H1 (cell line): ENCODE measurements around the gene KRTAP19-4. TPM values are rescaled to one million over a fixed set of nuclear protein-coding genes. Genes with fewer than 3 reads are reported as not detected.

Experiments used
- CTCF ChIA-PET: fragments of 300-600 bp; sonication (Branson Sonifier 250); formaldehyde crosslinking; loops from one replicate; lab custom pipeline; 2021; ENCODE audit not compliant: partially characterized antibody; lab: Charles Lee
- POLR2A ChIA-PET: fragments of 300-600 bp; sonication (Branson Sonifier 250); formaldehyde crosslinking; loops from one replicate; lab custom pipeline; 2021; ENCODE audit warnings: inconsistent platforms; ENCODE audit not compliant: partially characterized antibody; lab: Charles Lee
- DNase-seq, 2 experiments: peaks; one replicate each; pipeline versions ENCODE4 v3.0.0 to v3.0.0-alpha.2; 2010 to 2022; ENCODE audit warnings: low spot score in 2 of 2, low read depth in 1 of 2, mixed read lengths in 1 of 2
- FAIRE-seq: peaks from 2 replicates; lab custom pipeline; 2011; peaks lifted over from hg19 to GRCh38; lab: Jason Lieb, UNC
- H2AFZ ChIP-seq: 2 replicates; pipeline ENCODE4 v1.8.1; 2012; ENCODE audit warnings: low read length, inconsistent platforms
- H2AK5ac ChIP-seq: 2 replicates; pipeline ENCODE4 v1.6.1; 2013; ENCODE audit warnings: low read depth, low read length
- H2BK120ac ChIP-seq: replicated peaks from 2 replicates; pipeline ENCODE3; 2013; ENCODE audit warnings: low read depth, low read length, inconsistent platforms
- H2BK12ac ChIP-seq: 2 replicates; pipeline ENCODE4 v1.6.1; 2013; ENCODE audit warnings: low read depth, low read length
- H2BK15ac ChIP-seq: 2 replicates; pipeline ENCODE4 v1.6.1; 2013; ENCODE audit warnings: low read length
- H2BK20ac ChIP-seq: 2 replicates; pipeline ENCODE4 v1.6.1; 2013; ENCODE audit warnings: low read length
- H2BK5ac ChIP-seq: 2 replicates; pipeline ENCODE4 v1.6.1; 2013; ENCODE audit warnings: low read depth, low read length
- H3K14ac ChIP-seq: 2 replicates; pipeline ENCODE4 v1.6.1; 2013; ENCODE audit warnings: inconsistent platforms; ENCODE audit not compliant: insufficient read length
- H3K18ac ChIP-seq: 2 replicates; pipeline ENCODE4 v1.6.1; 2013; ENCODE audit warnings: low read length; ENCODE audit errors: extremely low read depth
- H3K23ac ChIP-seq: 2 replicates; pipeline ENCODE4 v1.6.1; 2013; ENCODE audit warnings: inconsistent platforms; ENCODE audit not compliant: insufficient read length
- H3K23me2 ChIP-seq: 2 replicates; pipeline ENCODE4 v1.6.1; 2013; ENCODE audit warnings: low read depth, low read length
- H3K27ac ChIP-seq: 2 replicates; pipeline ENCODE4 v1.6.1; 2011; ENCODE audit warnings: low read depth, low read length, inconsistent platforms
- H3K27me3 ChIP-seq, 4 experiments: replicated peaks in 1 of 4; 1 replicate in 1 of 4; 2 replicates in 3 of 4; pipeline versions ENCODE4 v1.6.1 to v1.8.1; 2011 to 2013; ENCODE audit warnings: low read length in 3 of 4, mild to moderate bottlenecking in 3 of 4, inconsistent platforms in 2 of 4, mixed read lengths in 2 of 4, moderate library complexity in 1 of 4; ENCODE audit not compliant: control insufficient read depth in 3 of 4, insufficient read depth in 3 of 4; ENCODE audit errors: extremely low read depth in 1 of 4
- H3K36me3 ChIP-seq, 4 experiments: 2 replicates each; pipeline versions ENCODE4 v1.6.1 to v1.8.1; 2011 to 2013; ENCODE audit warnings: mild to moderate bottlenecking in 4 of 4, low read length in 3 of 4, moderate library complexity in 2 of 4, control low read depth in 1 of 4, inconsistent platforms in 1 of 4; ENCODE audit not compliant: insufficient read depth in 4 of 4, control insufficient read depth in 2 of 4
- H3K4ac ChIP-seq: replicated peaks from 2 replicates; pipeline ENCODE3; 2013; ENCODE audit warnings: low read length, low read depth, mixed read lengths, inconsistent platforms; ENCODE audit not compliant: insufficient read length
- H3K4me1 ChIP-seq, 4 experiments: replicated peaks in 1 of 4; 1 replicate in 1 of 4; 2 replicates in 3 of 4; pipeline versions ENCODE4 v1.6.1 to v1.8.1; 2011 to 2013; ENCODE audit warnings: low read length in 3 of 4, inconsistent platforms in 2 of 4, mixed read lengths in 1 of 4; ENCODE audit not compliant: insufficient read depth in 4 of 4, control insufficient read depth in 3 of 4
- H3K4me2 ChIP-seq, 2 experiments: 2 replicates each; pipeline versions ENCODE4 v1.6.1 to v1.8.1; 2011 to 2013; ENCODE audit warnings: low read depth in 2 of 2, low read length in 2 of 2, control low read depth in 1 of 2, inconsistent platforms in 1 of 2, mild to moderate bottlenecking in 1 of 2; ENCODE audit not compliant: insufficient read depth in 1 of 2
- H3K4me3 ChIP-seq, 4 experiments: fragments of 200-600, 300-600 bp in 1 of 4; sonication (generic), shearing (Covaris generic), sonication (Bioruptor Twin) in 1 of 4; 2 replicates each; pipeline versions ENCODE4 v1.5.1 to v1.8.1; 2011 to 2016; ENCODE audit warnings: low read length in 4 of 4, low read depth in 3 of 4, control low read depth in 2 of 4, inconsistent platforms in 2 of 4, mild to moderate bottlenecking in 2 of 4, mixed read lengths in 1 of 4, moderate library complexity in 1 of 4; ENCODE audit not compliant: insufficient read depth in 2 of 4; ENCODE audit errors: extremely low read depth in 1 of 4
- H3K56ac ChIP-seq: replicated peaks from 2 replicates; pipeline ENCODE3; 2013; ENCODE audit warnings: low read depth, mild to moderate bottlenecking, mixed read lengths, low read length, inconsistent platforms; ENCODE audit not compliant: insufficient read length
- H3K79me1 ChIP-seq: 2 replicates; pipeline ENCODE4 v1.6.1; 2013; ENCODE audit warnings: low read depth, low read length, control low read depth
- H3K79me2 ChIP-seq, 2 experiments: 2 replicates each; pipeline versions ENCODE4 v1.6.1 to v1.8.1; 2012 to 2013; ENCODE audit warnings: low read length in 2 of 2, mild to moderate bottlenecking in 2 of 2, inconsistent platforms in 1 of 2; ENCODE audit not compliant: insufficient read depth in 2 of 2, control insufficient read depth in 1 of 2
- H3K9ac ChIP-seq, 4 experiments: replicated peaks in 1 of 4; 1 replicate in 1 of 4; 2 replicates in 3 of 4; pipeline versions ENCODE4 v1.6.1 to v1.8.1; 2011 to 2013; ENCODE audit warnings: low read depth in 3 of 4, low read length in 3 of 4, control low read depth in 2 of 4, mild to moderate bottlenecking in 2 of 4, moderate library complexity in 2 of 4, inconsistent platforms in 1 of 4; ENCODE audit errors: extremely low read depth in 1 of 4
- H3K9me3 ChIP-seq, 2 experiments: 2 replicates each; pipeline versions ENCODE4 v1.6.1 to v1.8.1; 2012 to 2013; ENCODE audit warnings: mild to moderate bottlenecking in 2 of 2, moderate library complexity in 2 of 2, control low read depth in 1 of 2, inconsistent platforms in 1 of 2, low read depth in 1 of 2, low read length in 1 of 2, mixed read lengths in 1 of 2; ENCODE audit not compliant: insufficient read depth in 2 of 2
- H4K20me1 ChIP-seq, 2 experiments: replicated peaks in 1 of 2; 2 replicates each; pipeline versions ENCODE3 to v1.8.1; 2011 to 2013; ENCODE audit warnings: inconsistent platforms in 2 of 2, low read length in 2 of 2, mild to moderate bottlenecking in 1 of 2; ENCODE audit not compliant: insufficient read depth in 2 of 2, control insufficient read depth in 1 of 2
- H4K5ac ChIP-seq: 2 replicates; pipeline ENCODE4 v1.6.1; 2013; ENCODE audit warnings: low read length, low read depth, mixed read lengths, inconsistent platforms; ENCODE audit not compliant: insufficient read length
- H4K8ac ChIP-seq: 2 replicates; pipeline ENCODE4 v1.8.0; 2013; ENCODE audit warnings: mild to moderate bottlenecking, moderate library complexity, low read length, inconsistent platforms; ENCODE audit not compliant: insufficient read depth; ENCODE audit errors: extremely low read depth
- H4K91ac ChIP-seq: replicated peaks from 2 replicates; pipeline ENCODE3; 2013; ENCODE audit warnings: low read length, mixed read lengths, inconsistent platforms; ENCODE audit not compliant: insufficient read length
- E2F6 ChIP-seq: IDR thresholded peaks from 2 replicates; pipeline ENCODE4 v1.6.1; 2012; ENCODE audit warnings: inconsistent platforms
- EZH2 ChIP-seq: fragments of 200-600 bp; sonication (generic); IDR thresholded peaks from 2 replicates; pipeline ENCODE4 v1.7.1; 2012; ENCODE audit warnings: low read depth, mild to moderate bottlenecking, moderate library complexity, low read length, inconsistent platforms; ENCODE audit not compliant: severe bottlenecking
- PHF8 ChIP-seq: fragments of 200-600 bp; sonication (generic); conservative IDR thresholded peaks from 2 replicates; pipeline ENCODE4 v1.7.1; 2012; ENCODE audit warnings: low read depth, mild to moderate bottlenecking, inconsistent platforms, low read length, moderate library complexity
- RAD21 ChIP-seq, 2 experiments: IDR thresholded peaks in 1 of 2; conservative IDR thresholded peaks in 1 of 2; 2 replicates each; pipeline ENCODE4 v1.6.1; 2011; ENCODE audit warnings: low read depth in 2 of 2, low read length in 2 of 2, improper control_type of control experiment in 1 of 2, inconsistent platforms in 1 of 2, mild to moderate bottlenecking in 1 of 2, moderate library complexity in 1 of 2
- RFX5 ChIP-seq: IDR thresholded peaks from 2 replicates; pipeline ENCODE4 v1.6.1; 2011; ENCODE audit warnings: low read depth, low read length, improper control_type of control experiment, borderline replicate concordance
- RNF2 ChIP-seq: fragments of 200-900, 300-1000 bp; sonication (generic); IDR thresholded peaks from 2 replicates; pipeline ENCODE4 v1.7.1; 2016; ENCODE audit warnings: borderline replicate concordance, low read depth, mild to moderate bottlenecking, antibody characterized with exemption, low read length; ENCODE audit not compliant: poor library complexity, severe bottlenecking; ENCODE audit errors: missing control alignments
- SIRT6 ChIP-seq: IDR thresholded peaks from one replicate; pipeline ENCODE4 v1.7.1; 2012; ENCODE audit warnings: low read length, inconsistent platforms
- USF2 ChIP-seq: IDR thresholded peaks from 2 replicates; pipeline ENCODE4 v1.6.1; 2011; ENCODE audit warnings: low read length, improper control_type of control experiment
- WGBS, 2 experiments: shearing (Covaris generic) in 1 of 2; methylation state at CpG; one replicate each; pipeline versions ENCODE4 v1.1.6 to v1.1.7; 2013 to 2015; ENCODE audit warnings: low lambda C conversion rate in 2 of 2, mixed read lengths in 2 of 2, inconsistent platforms in 1 of 2, low coverage in 1 of 2, missing lambda C conversion rate in 1 of 2; ENCODE audit not compliant: insufficient replicate concordance in 2 of 2, insufficient coverage in 1 of 2, insufficient read length in 1 of 2; ENCODE audit errors: extremely low coverage in 1 of 2, missing lambda C conversion rate in 1 of 2; 5-methylcytosine and 5-hydroxymethylcytosine counted together
- polyA plus RNA-seq, 7 experiments: library from polyadenylated mRNA; depleted of rRNA in 3 of 7; stranded (reverse) in 5 of 7; unstranded in 2 of 7; fragments of >200 nt in 5 of 7; fragments of 200-250 nt in 2 of 7; gene quantifications; 1 replicate in 5 of 7; 2 replicates in 1 of 7; 4 replicates in 1 of 7; pipeline versions ENCODE4 v1.2.1 to v1.2.3, GENCODE V29; 2011 to 2013; ENCODE audit warnings: missing spikeins in 2 of 7, mixed read lengths in 2 of 7
- total RNA-seq: library from RNA; stranded (reverse); fragmentation: NEBNext Ultra II Directional; extraction: Animal tissue kit (Norgen Biotek cat#: 25700); gene quantifications from 2 replicates; pipeline ENCODE4 v1.2.1, GENCODE V29; 2021

The KRTAP19-4 gene
- total and polyA plus RNA-seq, 2 of the 8 experiments (the other 6 are each of a cell fraction or from before 2014, with no cell fraction given): not detected

GRCh38 chr21:30487336-30487735, 9.6 kb downstream of the KRTAP19-4 start, which contains the start of gene KRTAP19-2:
Gene KRTAP19-2, minus strand, starts transcription at chr21:30487436. Its CDS starts 88 bp downstream, at chr21:30487348.
- FAIRE-seq (no peak), DNase-seq (no peak)
- H3K27me3 ChIP-seq: no peaks in the 10 kb centered on the region
- no peak within 1 kb of the TSS for H4K8ac ChIP-seq
- no peaks in the 10 kb centered on the region for H3K23me2 ChIP-seq
- H2BK12ac ChIP-seq: no peak within 1 kb of the TSS
- no peak within 1 kb of the TSS for H2BK15ac ChIP-seq
- H4K20me1 ChIP-seq: no peaks in the 10 kb centered on the region
- H3K4me2 ChIP-seq: no peak within 1 kb of the TSS
- no peaks in the 10 kb centered on the region for H3K4me1 ChIP-seq
- H3K9me3 ChIP-seq: peaks cover 13 to 18% of the 10 kb centered on the region in 2 experiments
- no peak within 1 kb of the TSS for H3K4me3 ChIP-seq
- no peak within 1 kb of the TSS for H4K5ac ChIP-seq
- no peak within 1 kb of the TSS for H2AK5ac ChIP-seq
- no peak within 1 kb of the TSS for H2BK20ac ChIP-seq
- ChIA-PET POLR2A (no interaction called here), CTCF (interaction anchor here (0.7 kb wide), 1 partner anchor 42 kb away, joined by 3 read pairs; no protein-coding TSS in a partner anchor)
- no peak within 1 kb of the TSS for H3K14ac ChIP-seq
- no peak within 1 kb of the TSS for H2BK5ac ChIP-seq
- no peaks in the 10 kb centered on the region for H3K79me2 ChIP-seq
- no peak within 1 kb of the TSS for H3K56ac ChIP-seq
- no peak within 1 kb of the TSS for H3K23ac ChIP-seq
- H2AFZ ChIP-seq: no peak within 1 kb of the TSS
- H3K79me1 ChIP-seq: no peaks in the 10 kb centered on the region
- no peak within 1 kb of the TSS for H3K27ac ChIP-seq
- H3K9ac ChIP-seq: no peak within 1 kb of the TSS
- no peak within 1 kb of the TSS for H2BK120ac ChIP-seq
- no peak within 1 kb of the TSS for H4K91ac ChIP-seq
- H3K4ac ChIP-seq: no peak within 1 kb of the TSS
- H3K18ac ChIP-seq: no peak within 1 kb of the TSS
- H3K36me3 ChIP-seq: no peaks in the 10 kb centered on the region
- 100% methylated on average over 2 of the region's 2 CpGs; no CpG with 5 or more reads in 1 of the 2 experiments for WGBS, 2 experiments
- no peak for TF ChIP-seq USF2
- no peak for TF ChIP-seq RNF2
- TF ChIP-seq PHF8: no peak
- no peak for TF ChIP-seq E2F6
- no peak for TF ChIP-seq EZH2
- no peak for TF ChIP-seq SIRT6
- TF ChIP-seq RFX5: no peak
- no peak for TF ChIP-seq RAD21 (IDR thresholded peaks at IDR 0.05 in 1 of 2, conservative IDR thresholded peaks at IDR 0.05 in 1 of 2; ENCODE audit: low read depth in 2 of 2, low read length in 2 of 2)
